H1 (cell line): ENCODE results near the gene RARRES1. TPM values are rescaled to one million over a fixed set of nuclear protein-coding genes. Genes with fewer than 3 reads are reported as not detected.

ENCODE experiments used
- E2F6 ChIP-seq: IDR thresholded peaks from 2 replicates; pipeline ENCODE4 v1.6.1; 2012; ENCODE audit warnings: inconsistent platforms
- SUZ12 ChIP-seq: fragments of 200-600 bp; sonication (generic); IDR thresholded peaks from 2 replicates; pipeline ENCODE4 v1.6.1; 2012; ENCODE audit warnings: mild to moderate bottlenecking, inconsistent platforms, low read length, moderate library complexity, mixed read lengths
- polyA plus RNA-seq, 7 experiments: library from polyadenylated mRNA; depleted of rRNA in 3 of 7; stranded (reverse) in 5 of 7; unstranded in 2 of 7; fragments of >200 nt in 5 of 7; fragments of 200-250 nt in 2 of 7; gene quantifications; 1 replicate in 5 of 7; 2 replicates in 1 of 7; 4 replicates in 1 of 7; pipeline versions ENCODE4 v1.2.1 to v1.2.3, GENCODE V29; 2011 to 2013; ENCODE audit warnings: missing spikeins in 2 of 7, mixed read lengths in 2 of 7
- total RNA-seq: library from RNA; stranded (reverse); fragmentation: NEBNext Ultra II Directional; extraction: Animal tissue kit (Norgen Biotek cat#: 25700); gene quantifications from 2 replicates; pipeline ENCODE4 v1.2.1, GENCODE V29; 2021

The RARRES1 gene
- total and polyA plus RNA-seq, 2 of the 8 experiments (the other 6 are each of a cell fraction or from before 2014, with no cell fraction given): 0.26 to 0.71 TPM

GRCh38 chr3:158663832-158664231, 68.4 kb downstream of the RARRES1 start (continued):
- TF ChIP-seq E2F6: no peak
- TF ChIP-seq SUZ12: no peak
